ENCODE data around the gene PLPPR1. TPM values are rescaled to one million over a fixed set of nuclear protein-coding genes. Genes with fewer than 3 reads are reported as not detected.

Gene PLPPR1
- total and polyA plus RNA-seq, 2 of the 13 experiments (the other 11 are each of a cell fraction or from before 2014, with no cell fraction given): 16.0 to 84.7 TPM

DNA sequence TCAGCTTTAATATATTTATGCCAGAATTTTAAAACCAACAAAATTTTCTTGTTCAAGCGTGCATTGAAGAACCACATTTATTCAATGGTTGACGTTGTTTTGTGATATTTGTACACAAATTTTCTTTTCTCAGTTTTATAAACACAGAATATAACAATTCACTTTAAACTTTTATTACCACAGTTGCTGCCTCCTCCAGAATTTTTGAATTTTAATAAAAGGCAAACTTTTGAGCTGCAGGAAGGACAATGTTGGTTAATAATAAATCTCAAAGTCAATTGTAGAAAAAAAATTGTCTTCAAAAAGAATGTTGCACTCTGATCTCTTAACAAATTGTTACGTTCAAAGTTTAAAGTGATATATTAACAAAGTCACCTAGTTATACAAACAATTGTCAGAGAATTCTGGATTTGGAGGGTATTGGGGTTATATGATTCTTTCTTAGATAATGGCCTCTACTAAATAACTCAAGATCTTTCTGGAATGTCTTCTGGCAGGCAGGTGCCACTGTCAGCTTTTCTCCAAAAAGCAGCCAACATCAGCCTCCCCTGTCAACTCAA lies 295.8 kb downstream of the PLPPR1 start (continued):
- TF ChIP-seq DNMT1 (CRISPR knock-in tag; IDR thresholded peaks at IDR 0.05): no peak
- no peak for TF ChIP-seq HDAC6 (IDR thresholded peaks at IDR 0.05; ENCODE audit: low read depth, low read length)
- TF ChIP-seq, protein P1, sequence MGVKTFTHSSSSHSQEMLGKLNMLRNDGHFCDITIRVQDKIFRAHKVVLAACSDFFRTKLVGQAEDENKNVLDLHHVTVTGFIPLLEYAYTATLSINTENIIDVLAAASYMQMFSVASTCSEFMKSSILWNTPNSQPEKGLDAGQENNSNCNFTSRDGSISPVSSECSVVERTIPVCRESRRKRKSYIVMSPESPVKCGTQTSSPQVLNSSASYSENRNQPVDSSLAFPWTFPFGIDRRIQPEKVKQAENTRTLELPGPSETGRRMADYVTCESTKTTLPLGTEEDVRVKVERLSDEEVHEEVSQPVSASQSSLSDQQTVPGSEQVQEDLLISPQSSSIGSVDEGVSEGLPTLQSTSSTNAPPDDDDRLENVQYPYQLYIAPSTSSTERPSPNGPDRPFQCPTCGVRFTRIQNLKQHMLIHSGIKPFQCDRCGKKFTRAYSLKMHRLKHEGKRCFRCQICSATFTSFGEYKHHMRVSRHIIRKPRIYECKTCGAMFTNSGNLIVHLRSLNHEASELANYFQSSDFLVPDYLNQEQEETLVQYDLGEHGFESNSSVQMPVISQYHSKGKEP (CRISPR knock-in tag; IDR thresholded peaks at IDR 0.05): no peak
- no peak for TF ChIP-seq ZNF563 (CRISPR knock-in tag; IDR thresholded peaks at IDR 0.05)
- TF ChIP-seq, protein P2, sequence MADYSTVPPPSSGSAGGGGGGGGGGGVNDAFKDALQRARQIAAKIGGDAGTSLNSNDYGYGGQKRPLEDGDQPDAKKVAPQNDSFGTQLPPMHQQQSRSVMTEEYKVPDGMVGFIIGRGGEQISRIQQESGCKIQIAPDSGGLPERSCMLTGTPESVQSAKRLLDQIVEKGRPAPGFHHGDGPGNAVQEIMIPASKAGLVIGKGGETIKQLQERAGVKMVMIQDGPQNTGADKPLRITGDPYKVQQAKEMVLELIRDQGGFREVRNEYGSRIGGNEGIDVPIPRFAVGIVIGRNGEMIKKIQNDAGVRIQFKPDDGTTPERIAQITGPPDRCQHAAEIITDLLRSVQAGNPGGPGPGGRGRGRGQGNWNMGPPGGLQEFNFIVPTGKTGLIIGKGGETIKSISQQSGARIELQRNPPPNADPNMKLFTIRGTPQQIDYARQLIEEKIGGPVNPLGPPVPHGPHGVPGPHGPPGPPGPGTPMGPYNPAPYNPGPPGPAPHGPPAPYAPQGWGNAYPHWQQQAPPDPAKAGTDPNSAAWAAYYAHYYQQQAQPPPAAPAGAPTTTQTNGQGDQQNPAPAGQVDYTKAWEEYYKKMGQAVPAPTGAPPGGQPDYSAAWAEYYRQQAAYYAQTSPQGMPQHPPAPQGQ (CRISPR knock-in tag; IDR thresholded peaks at IDR 0.05; ENCODE audit: borderline replicate concordance): no peak
- no peak for TF ChIP-seq EED (CRISPR knock-in tag; IDR thresholded peaks at IDR 0.05)
- no peak for TF ChIP-seq BHLHE40 (IDR thresholded peaks at IDR 0.05; ENCODE audit: low read length)
- TF ChIP-seq SMYD3 (CRISPR knock-in tag; IDR thresholded peaks at IDR 0.05): no peak; the same call in 1 of the 2 replicates
- TF ChIP-seq, protein P3, sequence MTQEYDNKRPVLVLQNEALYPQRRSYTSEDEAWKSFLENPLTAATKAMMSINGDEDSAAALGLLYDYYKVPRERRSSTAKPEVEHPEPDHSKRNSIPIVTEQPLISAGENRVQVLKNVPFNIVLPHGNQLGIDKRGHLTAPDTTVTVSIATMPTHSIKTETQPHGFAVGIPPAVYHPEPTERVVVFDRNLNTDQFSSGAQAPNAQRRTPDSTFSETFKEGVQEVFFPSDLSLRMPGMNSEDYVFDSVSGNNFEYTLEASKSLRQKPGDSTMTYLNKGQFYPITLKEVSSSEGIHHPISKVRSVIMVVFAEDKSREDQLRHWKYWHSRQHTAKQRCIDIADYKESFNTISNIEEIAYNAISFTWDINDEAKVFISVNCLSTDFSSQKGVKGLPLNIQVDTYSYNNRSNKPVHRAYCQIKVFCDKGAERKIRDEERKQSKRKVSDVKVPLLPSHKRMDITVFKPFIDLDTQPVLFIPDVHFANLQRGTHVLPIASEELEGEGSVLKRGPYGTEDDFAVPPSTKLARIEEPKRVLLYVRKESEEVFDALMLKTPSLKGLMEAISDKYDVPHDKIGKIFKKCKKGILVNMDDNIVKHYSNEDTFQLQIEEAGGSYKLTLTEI (CRISPR knock-in tag; conservative IDR thresholded peaks at IDR 0.05): no peak
- TF ChIP-seq GATA4 (IDR thresholded peaks at IDR 0.05; ENCODE audit: borderline replicate concordance, low read depth): no peak; the same call in 1 of the 2 replicates
- TF ChIP-seq, protein P4, sequence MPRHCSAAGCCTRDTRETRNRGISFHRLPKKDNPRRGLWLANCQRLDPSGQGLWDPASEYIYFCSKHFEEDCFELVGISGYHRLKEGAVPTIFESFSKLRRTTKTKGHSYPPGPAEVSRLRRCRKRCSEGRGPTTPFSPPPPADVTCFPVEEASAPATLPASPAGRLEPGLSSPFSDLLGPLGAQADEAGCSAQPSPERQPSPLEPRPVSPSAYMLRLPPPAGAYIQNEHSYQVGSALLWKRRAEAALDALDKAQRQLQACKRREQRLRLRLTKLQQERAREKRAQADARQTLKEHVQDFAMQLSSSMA (CRISPR knock-in tag; IDR thresholded peaks at IDR 0.05): no peak
- TF ChIP-seq, protein P5, sequence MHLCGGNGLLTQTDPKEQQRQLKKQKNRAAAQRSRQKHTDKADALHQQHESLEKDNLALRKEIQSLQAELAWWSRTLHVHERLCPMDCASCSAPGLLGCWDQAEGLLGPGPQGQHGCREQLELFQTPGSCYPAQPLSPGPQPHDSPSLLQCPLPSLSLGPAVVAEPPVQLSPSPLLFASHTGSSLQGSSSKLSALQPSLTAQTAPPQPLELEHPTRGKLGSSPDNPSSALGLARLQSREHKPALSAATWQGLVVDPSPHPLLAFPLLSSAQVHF (CRISPR knock-in tag; IDR thresholded peaks at IDR 0.05): no peak
- TF ChIP-seq, protein P6, sequence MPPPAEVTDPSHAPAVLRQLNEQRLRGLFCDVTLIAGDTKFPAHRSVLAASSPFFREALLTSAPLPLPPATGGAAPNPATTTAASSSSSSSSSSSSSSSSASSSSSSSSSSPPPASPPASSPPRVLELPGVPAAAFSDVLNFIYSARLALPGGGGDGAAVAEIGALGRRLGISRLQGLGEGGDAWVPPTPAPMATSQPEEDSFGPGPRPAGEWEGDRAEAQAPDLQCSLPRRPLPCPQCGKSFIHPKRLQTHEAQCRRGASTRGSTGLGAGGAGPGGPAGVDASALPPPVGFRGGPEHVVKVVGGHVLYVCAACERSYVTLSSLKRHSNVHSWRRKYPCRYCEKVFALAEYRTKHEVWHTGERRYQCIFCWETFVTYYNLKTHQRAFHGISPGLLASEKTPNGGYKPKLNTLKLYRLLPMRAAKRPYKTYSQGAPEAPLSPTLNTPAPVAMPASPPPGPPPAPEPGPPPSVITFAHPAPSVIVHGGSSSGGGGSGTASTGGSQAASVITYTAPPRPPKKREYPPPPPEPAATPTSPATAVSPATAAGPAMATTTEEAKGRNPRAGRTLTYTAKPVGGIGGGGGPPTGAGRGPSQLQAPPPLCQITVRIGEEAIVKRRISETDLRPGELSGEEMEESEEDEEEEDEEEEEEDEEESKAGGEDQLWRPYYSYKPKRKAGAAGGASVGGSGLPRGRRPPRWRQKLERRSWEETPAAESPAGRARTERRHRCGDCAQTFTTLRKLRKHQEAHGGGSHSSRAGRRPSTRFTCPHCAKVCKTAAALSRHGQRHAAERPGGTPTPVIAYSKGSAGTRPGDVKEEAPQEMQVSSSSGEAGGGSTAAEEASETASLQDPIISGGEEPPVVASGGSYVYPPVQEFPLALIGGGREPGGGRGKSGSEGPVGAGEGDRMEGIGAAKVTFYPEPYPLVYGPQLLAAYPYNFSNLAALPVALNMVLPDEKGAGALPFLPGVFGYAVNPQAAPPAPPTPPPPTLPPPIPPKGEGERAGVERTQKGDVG (CRISPR knock-in tag; IDR thresholded peaks at IDR 0.05; ENCODE audit: borderline replicate concordance): no peak
- TF ChIP-seq ZNF274 (CRISPR knock-in tag; IDR thresholded peaks at IDR 0.05): no peak
- no peak; the same call in none of the 2 replicates for TF ChIP-seq ZNF816 (CRISPR knock-in tag; IDR thresholded peaks at IDR 0.05; ENCODE audit: borderline replicate concordance)
- TF ChIP-seq NR3C1 (CRISPR knock-in tag; IDR thresholded peaks at IDR 0.05): no peak
- no peak for TF ChIP-seq TAF1 (CRISPR knock-in tag; IDR thresholded peaks at IDR 0.05)
- TF ChIP-seq ZNF775 (CRISPR knock-in tag; IDR thresholded peaks at IDR 0.05; ENCODE audit: borderline replicate concordance): no peak
- no peak for TF ChIP-seq DR1 (CRISPR knock-in tag; IDR thresholded peaks at IDR 0.05)
